ENCODE measurements around the gene BRAT1.

The BRAT1 gene

GRCh38 chr7:2559283-2559950 lies 4.1 kb upstream of the BRAT1 start:
- Histone ChIP-seq H2AFZ (ENCODE audit: low read length) (peak overlapping the region; percentile 68; the same call in 1 of the 2 replicates), H3K9ac (ENCODE audit: low read depth, low read length, poor library complexity, severe bottlenecking) (peak overlapping the region; percentile 67)

GRCh38 chr7:2558629-2559282 lies 3.4 kb upstream of the BRAT1 start, which contains the start of gene IQCE:
IQCE (plus strand) TSS chr7:2558979; CDS start chr7:2559182, 203 bp downstream.
- Histone ChIP-seq H3K27me3 (ENCODE audit: insufficient read depth, low read length, poor library complexity, severe bottlenecking) (no peaks in the 10 kb centered on the region), H4K20me1 (ENCODE audit: insufficient read depth, low read length, poor library complexity, severe bottlenecking) (peaks cover 11% of the 10 kb centered on the region), H3K9ac (ENCODE audit: low read depth, low read length, poor library complexity, severe bottlenecking) (peak within 1 kb of the TSS; percentile 67), H3K4me1 (ENCODE audit: insufficient read depth, low read length, poor library complexity, severe bottlenecking) (peaks cover 22% of the 10 kb centered on the region), H3K36me3 (ENCODE audit: insufficient read depth, low read length) (no peaks in the 10 kb centered on the region), H3K4me3 (ENCODE audit: low read length, poor library complexity, severe bottlenecking) (peak within 1 kb of the TSS; percentile 77), H3K4me2 (ENCODE audit: low read depth, low read length, poor library complexity, severe bottlenecking) (peak within 1 kb of the TSS; percentile 96), H3K9me2 (replicated peaks; ENCODE audit: low read depth, low read length) (no peaks in the 10 kb centered on the region), H3K79me2 (ENCODE audit: insufficient read depth, low read length) (peaks cover 16% of the 10 kb centered on the region), H3F3A (ENCODE audit: low read depth) (no peaks in the 10 kb centered on the region), H3K9me3 (ENCODE audit: insufficient read depth, low read depth, low read length) (no peaks in the 10 kb centered on the region), H2AFZ (ENCODE audit: low read length) (peak within 1 kb of the TSS; percentile 68)
- no peak for TF ChIP-seq CTCF (conservative IDR thresholded peaks at IDR 0.05; ENCODE audit: low read length)
- no peak for TF ChIP-seq EZH2phosphoT487 (IDR thresholded peaks at IDR 0.05; ENCODE audit: borderline replicate concordance)

More at GRCh38 chr7:2559283-2559950, 4.1 kb upstream of the BRAT1 start:
- H3K4me3 ChIP-seq (ENCODE audit: low read length, poor library complexity, severe bottlenecking) = peak overlapping the region; percentile 77
- H3K9me3 ChIP-seq (ENCODE audit: insufficient read depth, low read depth, low read length) = no peaks in the 10 kb centered on the region
- H3F3A ChIP-seq (ENCODE audit: low read depth) = no peaks in the 10 kb centered on the region
- H3K79me2 ChIP-seq (ENCODE audit: insufficient read depth, low read length) = peaks cover 10% of the 10 kb centered on the region
- TF ChIP-seq EZH2phosphoT487 (IDR thresholded peaks at IDR 0.05; ENCODE audit: borderline replicate concordance) (no peak), CTCF (conservative IDR thresholded peaks at IDR 0.05; ENCODE audit: low read length) (no peak)
- no peaks in the 10 kb centered on the region for H3K36me3 ChIP-seq (ENCODE audit: insufficient read depth, low read length)
- no peaks in the 10 kb centered on the region for H3K27me3 ChIP-seq (ENCODE audit: insufficient read depth, low read length, poor library complexity, severe bottlenecking)
- peak overlapping the region; percentile 96 for H3K4me2 ChIP-seq (ENCODE audit: low read depth, low read length, poor library complexity, severe bottlenecking)
- H3K4me1 ChIP-seq (ENCODE audit: insufficient read depth, low read length, poor library complexity, severe bottlenecking) = peaks cover 16% of the 10 kb centered on the region
- no peaks in the 10 kb centered on the region for H3K9me2 ChIP-seq (replicated peaks; ENCODE audit: low read depth, low read length)
- H4K20me1 ChIP-seq (ENCODE audit: insufficient read depth, low read length, poor library complexity, severe bottlenecking) = peaks cover 6% of the 10 kb centered on the region

GRCh38 chr7:2554661-2555111 lies 638 bp downstream of the BRAT1 start:
- peaks cover 19% of the 10 kb centered on the region for H4K20me1 ChIP-seq (ENCODE audit: insufficient read depth, low read length, poor library complexity, severe bottlenecking)
- peaks cover 46% of the 10 kb centered on the region for H3K4me1 ChIP-seq (ENCODE audit: insufficient read depth, low read length, poor library complexity, severe bottlenecking)
- peak overlapping the region; percentile 90 for H3K4me2 ChIP-seq (ENCODE audit: low read depth, low read length, poor library complexity, severe bottlenecking)
- no peaks in the 10 kb centered on the region for H3K9me2 ChIP-seq (replicated peaks; ENCODE audit: low read depth, low read length)
- H3F3A ChIP-seq (ENCODE audit: low read depth) = peaks cover 5% of the 10 kb centered on the region; the same call in 1 of the 2 replicates
- H3K9me3 ChIP-seq (ENCODE audit: insufficient read depth, low read depth, low read length) = no peaks in the 10 kb centered on the region
- no peak overlapping the region for H2AFZ ChIP-seq (ENCODE audit: low read length)
- peak overlapping the region; percentile 91 for H3K9ac ChIP-seq (ENCODE audit: low read depth, low read length, poor library complexity, severe bottlenecking)
- no peak for TF ChIP-seq CTCF (conservative IDR thresholded peaks at IDR 0.05; ENCODE audit: low read length)
- no peak for TF ChIP-seq EZH2phosphoT487 (IDR thresholded peaks at IDR 0.05; ENCODE audit: borderline replicate concordance)
- peak overlapping the region; percentile 74 for H3K4me3 ChIP-seq (ENCODE audit: low read length, poor library complexity, severe bottlenecking)
- no peaks in the 10 kb centered on the region for H3K27me3 ChIP-seq (ENCODE audit: insufficient read depth, low read length, poor library complexity, severe bottlenecking)
- 0 out of 2 replicates have a peak, but pooled peaks cover 3% of the 10 kb centered on the region for H3K36me3 ChIP-seq (ENCODE audit: insufficient read depth, low read length)
- H3K79me2 ChIP-seq (ENCODE audit: insufficient read depth, low read length) = peaks cover 47% of the 10 kb centered on the region

Measured in Loucy (cell line).